Measurements from ENCODE around the gene SERPINH1. TPM values are rescaled to one million over a fixed set of nuclear protein-coding genes. Genes with fewer than 3 reads are reported as not detected.

SERPINH1 gene
- total and polyA plus RNA-seq, 7 experiments from 2014 or later, result 2.9 to 19.9 (median 7.8) TPM

GRCh38 chr11:75593286-75593915, 31.3 kb downstream of the SERPINH1 start:
- Mint-ChIP-seq H3K27me3 (peaks cover 0 to 40% (median 0%) of the 10 kb centered on the region in 5 donors), H3K9me3 (no peaks in the 10 kb centered on the region), H3K4me1 (peaks cover 2 to 29% (median 15%) of the 10 kb centered on the region in 7 donors), H3K4me3 (no peak overlapping the region), H3K27ac (no peak overlapping the region), H3K36me3 (no peaks in the 10 kb centered on the region)
- ATAC-seq (no peak), DNase-seq (no peak)
- Histone ChIP-seq H3K4me1 (ENCODE audit: control insufficient read depth in 2 of 2, insufficient read depth in 2 of 2, low read length in 2 of 2) (peaks cover 0 to 4% of the 10 kb centered on the region in 2 donors), H3K4me3 (ENCODE audit: low read length) (no peak overlapping the region), H3K27ac (ENCODE audit: low read depth, low read length) (no peak overlapping the region), H3K9me3 (ENCODE audit: control insufficient read depth in 2 of 3, low read length in 3 of 3) (no peaks in the 10 kb centered on the region), H3K36me3 (ENCODE audit: control insufficient read depth in 2 of 3, insufficient read depth in 3 of 3, low read length in 3 of 3) (no peaks in the 10 kb centered on the region), H3K27me3 (ENCODE audit: control insufficient read depth in 2 of 2, insufficient read depth in 2 of 2, low read length in 2 of 2) (no peaks in the 10 kb centered on the region)
- intact Hi-C loops (cut with micrococcal nuclease), result no loop called here
- CTCF ChIA-PET, result interaction anchor here (1.3 kb wide), 1 partner anchor 43 kb away, joined by 3 read pairs; no protein-coding TSS in a partner anchor
- POLR2A ChIA-PET, result no interaction called here

GRCh38 chr11:75594211-75594610, 32.2 kb downstream of the SERPINH1 start:
- H3K27ac Mint-ChIP-seq, result no peak overlapping the region
- ATAC-seq (no peak), DNase-seq (no peak)
- no peaks in the 10 kb centered on the region for H3K27me3 ChIP-seq (ENCODE audit: control insufficient read depth in 2 of 2, insufficient read depth in 2 of 2, low read length in 2 of 2)
- peaks cover 0 to 43% (median 0%) of the 10 kb centered on the region in 5 donors for H3K27me3 Mint-ChIP-seq
- no peaks in the 10 kb centered on the region for H3K9me3 ChIP-seq (ENCODE audit: control insufficient read depth in 2 of 3, low read length in 3 of 3)
- no peaks in the 10 kb centered on the region for H3K36me3 Mint-ChIP-seq
- intact Hi-C loops (cut with micrococcal nuclease), result no loop called here
- H3K9me3 Mint-ChIP-seq, result no peaks in the 10 kb centered on the region
- H3K4me3 ChIP-seq (ENCODE audit: low read length), result no peak overlapping the region
- POLR2A ChIA-PET, result no interaction called here
- H3K4me1 Mint-ChIP-seq, result peaks cover 2 to 29% (median 15%) of the 10 kb centered on the region in 7 donors
- H3K36me3 ChIP-seq (ENCODE audit: control insufficient read depth in 2 of 3, insufficient read depth in 3 of 3, low read length in 3 of 3), result no peaks in the 10 kb centered on the region
- H3K4me3 Mint-ChIP-seq, result no peak overlapping the region
- H3K4me1 ChIP-seq (ENCODE audit: control insufficient read depth in 2 of 2, insufficient read depth in 2 of 2, low read length in 2 of 2), result peaks cover 0 to 4% of the 10 kb centered on the region in 2 donors
- CTCF ChIA-PET, result interaction anchor here (0.7 kb wide), 1 partner anchor 206 kb away, joined by 3 read pairs; no protein-coding TSS in a partner anchor
- no peak overlapping the region for H3K27ac ChIP-seq (ENCODE audit: low read depth, low read length)

GRCh38 chr11:75595429-75595828, 33.4 kb downstream of the SERPINH1 start:
- Histone ChIP-seq H3K27ac (ENCODE audit: low read depth, low read length) (no peak overlapping the region), H3K9me3 (ENCODE audit: control insufficient read depth in 2 of 3, low read length in 3 of 3) (no peaks in the 10 kb centered on the region), H3K27me3 (ENCODE audit: control insufficient read depth in 2 of 2, insufficient read depth in 2 of 2, low read length in 2 of 2) (no peaks in the 10 kb centered on the region), H3K36me3 (ENCODE audit: control insufficient read depth in 2 of 3, insufficient read depth in 3 of 3, low read length in 3 of 3) (no peaks in the 10 kb centered on the region), H3K4me1 (ENCODE audit: control insufficient read depth in 2 of 2, insufficient read depth in 2 of 2, low read length in 2 of 2) (peaks cover 0 to 4% of the 10 kb centered on the region in 2 donors), H3K4me3 (ENCODE audit: low read length) (no peak overlapping the region)
- Mint-ChIP-seq H3K27me3 (peaks cover 0 to 45% (median 0%) of the 10 kb centered on the region in 5 donors), H3K4me1 (peaks cover 2 to 29% (median 15%) of the 10 kb centered on the region in 7 donors), H3K4me3 (no peak overlapping the region), H3K27ac (no peak overlapping the region), H3K9me3 (no peaks in the 10 kb centered on the region), H3K36me3 (no peaks in the 10 kb centered on the region)
- ChIA-PET CTCF (no interaction called here), POLR2A (no interaction called here)
- DNase-seq (no peak), ATAC-seq (no peak)
- intact Hi-C loops (cut with micrococcal nuclease), result no loop called here

- no peaks in the 10 kb centered on the region for H3K36me3 ChIP-seq (ENCODE audit: control insufficient read depth in 2 of 3, insufficient read depth in 3 of 3, low read length in 3 of 3)
- H3K4me3 ChIP-seq (ENCODE audit: low read length), result no peak overlapping the region
- H3K9me3 Mint-ChIP-seq, result no peaks in the 10 kb centered on the region
- H3K27ac ChIP-seq (ENCODE audit: low read depth, low read length), result no peak overlapping the region
- peaks cover 2 to 28% (median 15%) of the 10 kb centered on the region in 7 donors for H3K4me1 Mint-ChIP-seq
- H3K36me3 Mint-ChIP-seq, result no peaks in the 10 kb centered on the region
- ChIA-PET CTCF (no interaction called here), POLR2A (interaction anchor here (0.5 kb wide), 1 partner anchor 487 kb away, joined by 3 read pairs; no protein-coding TSS in a partner anchor)
- no peaks in the 10 kb centered on the region for H3K9me3 ChIP-seq (ENCODE audit: control insufficient read depth in 2 of 3, low read length in 3 of 3)
- H3K27me3 ChIP-seq (ENCODE audit: control insufficient read depth in 2 of 2, insufficient read depth in 2 of 2, low read length in 2 of 2), result no peaks in the 10 kb centered on the region
- H3K27ac Mint-ChIP-seq, result no peak overlapping the region
- no peak for ATAC-seq
- no peak for DNase-seq
- H3K27me3 Mint-ChIP-seq, result peaks cover 0 to 49% (median 0%) of the 10 kb centered on the region in 5 donors
- H3K4me1 ChIP-seq (ENCODE audit: control insufficient read depth in 2 of 2, insufficient read depth in 2 of 2, low read length in 2 of 2), result peaks cover 0 to 4% of the 10 kb centered on the region in 2 donors
- intact Hi-C loops (cut with micrococcal nuclease), result no loop called here
- no peak overlapping the region for H3K4me3 Mint-ChIP-seq
Measured at GRCh38 chr11:75596914-75597313, 34.9 kb downstream of the SERPINH1 start.

- ChIA-PET POLR2A (no interaction called here), CTCF (no interaction called here)
- peaks cover 0 to 20% (median 8%) of the 10 kb centered on the region in 7 donors for H3K4me1 Mint-ChIP-seq
- peaks cover 0 to 43% (median 3%) of the 10 kb centered on the region in 5 donors for H3K27me3 Mint-ChIP-seq
- no peak overlapping the region for H3K4me3 ChIP-seq (ENCODE audit: low read length)
- no peaks in the 10 kb centered on the region for H3K9me3 Mint-ChIP-seq
- H3K27ac ChIP-seq (ENCODE audit: low read depth, low read length), result no peak overlapping the region
- no peaks in the 10 kb centered on the region for H3K9me3 ChIP-seq (ENCODE audit: control insufficient read depth in 2 of 3, low read length in 3 of 3)
- H3K4me3 Mint-ChIP-seq, result no peak overlapping the region
- H3K36me3 ChIP-seq (ENCODE audit: control insufficient read depth in 2 of 3, insufficient read depth in 3 of 3, low read length in 3 of 3), result no peaks in the 10 kb centered on the region
- no peaks in the 10 kb centered on the region for H3K27me3 ChIP-seq (ENCODE audit: control insufficient read depth in 2 of 2, insufficient read depth in 2 of 2, low read length in 2 of 2)
- peaks cover 0 to under 1% of the 10 kb centered on the region in 2 donors for H3K4me1 ChIP-seq (ENCODE audit: control insufficient read depth in 2 of 2, insufficient read depth in 2 of 2, low read length in 2 of 2)
- no peak for DNase-seq
- no peak for ATAC-seq
- intact Hi-C loops (cut with micrococcal nuclease), result no loop called here
- H3K36me3 Mint-ChIP-seq, result no peaks in the 10 kb centered on the region
- H3K27ac Mint-ChIP-seq, result no peak overlapping the region
Measured at GRCh38 chr11:75597636-75598035, 35.6 kb downstream of the SERPINH1 start.

- ATAC-seq (no peak), DNase-seq (no peak)
- Histone ChIP-seq H3K27me3 (ENCODE audit: control insufficient read depth in 2 of 2, insufficient read depth in 2 of 2, low read length in 2 of 2) (no peaks in the 10 kb centered on the region), H3K27ac (ENCODE audit: low read depth, low read length) (no peak overlapping the region), H3K4me1 (ENCODE audit: control insufficient read depth in 2 of 2, insufficient read depth in 2 of 2, low read length in 2 of 2) (no peaks in the 10 kb centered on the region), H3K36me3 (ENCODE audit: control insufficient read depth in 2 of 3, insufficient read depth in 3 of 3, low read length in 3 of 3) (no peaks in the 10 kb centered on the region), H3K4me3 (ENCODE audit: low read length) (no peak overlapping the region), H3K9me3 (ENCODE audit: control insufficient read depth in 2 of 3, low read length in 3 of 3) (no peaks in the 10 kb centered on the region)
- Mint-ChIP-seq H3K36me3 (no peaks in the 10 kb centered on the region), H3K4me3 (no peak overlapping the region), H3K9me3 (no peaks in the 10 kb centered on the region), H3K27ac (no peak overlapping the region), H3K4me1 (peaks cover 0 to 15% (median 1%) of the 10 kb centered on the region in 7 donors), H3K27me3 (peaks cover 0 to 40% (median 8%) of the 10 kb centered on the region in 5 donors)
- CTCF ChIA-PET, result no interaction called here
- POLR2A ChIA-PET, result no interaction called here
- intact Hi-C loops (cut with micrococcal nuclease), result no loop called here
Measured at GRCh38 chr11:75598264-75598663, 36.2 kb downstream of the SERPINH1 start.

GRCh38 chr11:75598900-75599299, 36.8 kb downstream of the SERPINH1 start:
- Histone ChIP-seq H3K27ac (ENCODE audit: low read depth, low read length) (no peak overlapping the region), H3K27me3 (ENCODE audit: control insufficient read depth in 2 of 2, insufficient read depth in 2 of 2, low read length in 2 of 2) (no peaks in the 10 kb centered on the region), H3K4me1 (ENCODE audit: control insufficient read depth in 2 of 2, insufficient read depth in 2 of 2, low read length in 2 of 2) (no peaks in the 10 kb centered on the region), H3K9me3 (ENCODE audit: control insufficient read depth in 2 of 3, low read length in 3 of 3) (no peaks in the 10 kb centered on the region), H3K4me3 (ENCODE audit: low read length) (no peak overlapping the region), H3K36me3 (ENCODE audit: control insufficient read depth in 2 of 3, insufficient read depth in 3 of 3, low read length in 3 of 3) (no peaks in the 10 kb centered on the region)
- peaks cover 0 to 41% (median 9%) of the 10 kb centered on the region in 5 donors for H3K27me3 Mint-ChIP-seq
- ChIA-PET POLR2A (interaction anchor here (0.6 kb wide), 1 partner anchor 219 kb away, joined by 4 read pairs; no protein-coding TSS in a partner anchor), CTCF (interaction anchor here (1.1 kb wide), 1 partner anchor 154 kb away, joined by 3 read pairs; no protein-coding TSS in a partner anchor)
- no peak for ATAC-seq
- peaks cover 0 to 15% (median 0%) of the 10 kb centered on the region in 7 donors for H3K4me1 Mint-ChIP-seq
- H3K27ac Mint-ChIP-seq, result no peak overlapping the region
- H3K9me3 Mint-ChIP-seq, result no peaks in the 10 kb centered on the region
- H3K36me3 Mint-ChIP-seq, result no peaks in the 10 kb centered on the region
- intact Hi-C loops (cut with micrococcal nuclease), result no loop called here
- H3K4me3 Mint-ChIP-seq, result no peak overlapping the region
- no peak for DNase-seq

Measured in naive thymus-derived CD4-positive, alpha-beta T cell (primary cell).